ENCODE results near the gene FTO.

DNA sequence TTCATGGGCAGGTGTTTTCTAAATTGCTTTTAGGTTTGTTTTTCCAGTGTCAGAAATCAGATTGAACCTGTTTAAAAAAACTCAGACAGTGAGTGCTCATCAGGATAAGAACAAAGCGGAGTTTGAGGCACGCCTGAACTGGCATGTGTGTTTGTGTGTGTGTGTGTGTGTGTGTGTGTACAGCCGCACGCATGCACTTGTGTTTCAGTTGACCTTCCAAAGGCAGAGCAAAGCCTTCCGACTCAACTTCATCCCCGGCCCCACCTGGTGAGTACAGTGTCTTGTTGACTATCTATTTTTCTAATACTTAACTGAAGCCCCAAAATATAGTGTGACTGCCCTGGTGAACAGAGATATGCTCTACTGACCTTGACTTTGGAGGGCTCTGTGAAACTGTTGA, 357.5 kb downstream of the FTO start:
- TF ChIP-seq, protein P1, sequence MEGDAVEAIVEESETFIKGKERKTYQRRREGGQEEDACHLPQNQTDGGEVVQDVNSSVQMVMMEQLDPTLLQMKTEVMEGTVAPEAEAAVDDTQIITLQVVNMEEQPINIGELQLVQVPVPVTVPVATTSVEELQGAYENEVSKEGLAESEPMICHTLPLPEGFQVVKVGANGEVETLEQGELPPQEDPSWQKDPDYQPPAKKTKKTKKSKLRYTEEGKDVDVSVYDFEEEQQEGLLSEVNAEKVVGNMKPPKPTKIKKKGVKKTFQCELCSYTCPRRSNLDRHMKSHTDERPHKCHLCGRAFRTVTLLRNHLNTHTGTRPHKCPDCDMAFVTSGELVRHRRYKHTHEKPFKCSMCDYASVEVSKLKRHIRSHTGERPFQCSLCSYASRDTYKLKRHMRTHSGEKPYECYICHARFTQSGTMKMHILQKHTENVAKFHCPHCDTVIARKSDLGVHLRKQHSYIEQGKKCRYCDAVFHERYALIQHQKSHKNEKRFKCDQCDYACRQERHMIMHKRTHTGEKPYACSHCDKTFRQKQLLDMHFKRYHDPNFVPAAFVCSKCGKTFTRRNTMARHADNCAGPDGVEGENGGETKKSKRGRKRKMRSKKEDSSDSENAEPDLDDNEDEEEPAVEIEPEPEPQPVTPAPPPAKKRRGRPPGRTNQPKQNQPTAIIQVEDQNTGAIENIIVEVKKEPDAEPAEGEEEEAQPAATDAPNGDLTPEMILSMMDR (IDR thresholded peaks at IDR 0.05), result no peak
- no peak for TF ChIP-seq ZFX (IDR thresholded peaks at IDR 0.05; ENCODE audit: borderline replicate concordance)
